HAP-1 (cell line): ENCODE data around the gene ASCC3.

Experiments used
- DNase-seq, 2 experiments: peaks; one replicate each; pipeline ENCODE4 v3.0.0-alpha.2; 2016 to 2020; ENCODE audit warnings: low spot score in 2 of 2
- H3K27me3 ChIP-seq: fragments of 250-450 bp; sonication (Bioruptor Pico); 2 replicates; pipeline ENCODE4 v1.5.1; 2020; ENCODE audit warnings: low read depth, mild to moderate bottlenecking, moderate library complexity
- H3K36me3 ChIP-seq: fragments of 250-450 bp; sonication (Bioruptor Pico); replicated peaks from 2 replicates; pipeline ENCODE4 v1.5.1; 2020; ENCODE audit warnings: mild to moderate bottlenecking
- H3K4me1 ChIP-seq: fragments of 250-450 bp; sonication (Bioruptor Pico); 2 replicates; pipeline ENCODE4 v1.5.1; 2020; ENCODE audit warnings: mild to moderate bottlenecking
- H3K4me3 ChIP-seq: fragments of 250-450 bp; sonication (Bioruptor Pico); 2 replicates; pipeline ENCODE4 v1.5.1; 2020; ENCODE audit warnings: mild to moderate bottlenecking, moderate library complexity
- H3K9me3 ChIP-seq: fragments of 250-450 bp; sonication (Bioruptor Pico); 2 replicates; pipeline ENCODE4 v1.5.1; 2020; ENCODE audit warnings: mild to moderate bottlenecking, moderate library complexity
- in situ Hi-C: fragments of 300-500 bp; cut with MboI; formaldehyde crosslinking; loops from 3 replicates; pipeline ENCODE4 v1.14.3; 2020; ENCODE audit warnings: low sequenced_read_pairs, inconsistent platforms, mixed read lengths

The ASCC3 gene

DNA sequence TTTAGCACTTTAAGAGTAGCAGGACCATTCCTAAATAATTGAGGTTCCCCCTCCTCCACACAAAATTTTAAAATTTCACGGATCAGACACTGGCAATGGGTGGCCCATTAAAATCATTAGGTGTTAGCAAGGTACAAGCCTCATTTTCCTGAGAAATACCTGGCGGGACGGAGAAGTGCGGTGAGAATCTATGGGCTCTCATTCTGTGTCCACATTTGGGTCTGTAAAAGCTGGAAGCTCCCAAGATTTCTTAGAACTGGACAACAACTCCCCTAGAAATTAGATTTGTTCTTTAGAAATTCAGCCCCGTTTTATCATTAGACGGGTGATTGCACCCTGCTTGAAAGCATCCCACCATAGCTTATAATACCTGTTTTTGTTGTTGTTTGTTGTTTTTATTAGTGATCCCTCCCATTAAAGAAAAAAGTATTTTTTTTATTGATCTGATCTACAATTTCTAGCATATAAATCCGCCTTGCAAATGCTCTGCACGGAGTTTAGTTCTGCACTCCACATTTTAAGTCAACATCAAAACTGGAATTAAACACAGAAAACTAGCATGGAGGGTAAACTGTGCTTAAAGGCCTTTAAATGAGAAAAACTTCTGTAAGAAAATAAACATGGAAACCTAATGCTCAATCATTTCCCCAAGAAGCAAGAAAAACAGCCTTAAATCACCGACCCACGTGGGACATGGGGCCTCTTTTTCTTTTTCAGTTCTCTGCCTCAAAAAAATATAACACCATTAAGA is 422.1 kb downstream of the ASCC3 start:
- in situ Hi-C loops = no loop called here
- Histone ChIP-seq H3K4me3 (no peak overlapping the region), H3K27me3 (no peaks in the 10 kb centered on the region), H3K4me1 (no peaks in the 10 kb centered on the region), H3K9me3 (no peaks in the 10 kb centered on the region; the same call in none of the 2 replicates), H3K36me3 (no peaks in the 10 kb centered on the region)
- DNase-seq = no peak
